DLD1 (cell line): ENCODE results near the gene IL34.
"Not testable (repeated sequence)": the region's sequence is repeated elsewhere in the genome, so short reads cannot be mapped to it uniquely, and the experiment has no call there.

Experiments
- in situ Hi-C: cut with HindIII; loops from 2 replicates; pipeline ENCODE4 v1.10.0; 2017; ENCODE audit warnings: low sequenced_read_pairs

The IL34 gene

GRCh38 chr16:70630960-70631745, 15.2 kb upstream of the IL34 start:
- in situ Hi-C loops: no loop called here

DNA sequence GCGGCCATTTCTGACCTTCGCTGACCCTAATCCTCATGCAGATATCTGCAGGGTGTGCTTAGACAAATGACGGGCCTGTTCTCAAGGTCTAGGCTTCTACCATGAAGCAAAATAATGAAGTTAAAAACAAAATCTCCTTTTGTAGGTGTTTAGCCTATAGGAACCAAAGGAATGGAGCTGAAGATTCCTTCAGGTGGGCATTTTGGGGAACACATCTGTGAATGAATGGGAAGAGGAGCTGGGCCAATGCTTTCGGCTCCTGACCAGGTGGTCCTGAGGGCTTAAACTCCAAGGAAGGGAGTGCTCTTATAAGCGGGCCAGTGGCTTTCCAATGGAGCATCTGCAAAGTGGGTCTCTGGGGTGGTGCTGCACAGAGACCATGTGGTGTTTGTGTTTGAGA, 14.1 kb upstream of the IL34 start:
- in situ Hi-C loops: no loop called here

GRCh38 chr16:70633617-70634016, 12.7 kb upstream of the IL34 start:
- in situ Hi-C loops: not testable (repeated sequence)

DNA sequence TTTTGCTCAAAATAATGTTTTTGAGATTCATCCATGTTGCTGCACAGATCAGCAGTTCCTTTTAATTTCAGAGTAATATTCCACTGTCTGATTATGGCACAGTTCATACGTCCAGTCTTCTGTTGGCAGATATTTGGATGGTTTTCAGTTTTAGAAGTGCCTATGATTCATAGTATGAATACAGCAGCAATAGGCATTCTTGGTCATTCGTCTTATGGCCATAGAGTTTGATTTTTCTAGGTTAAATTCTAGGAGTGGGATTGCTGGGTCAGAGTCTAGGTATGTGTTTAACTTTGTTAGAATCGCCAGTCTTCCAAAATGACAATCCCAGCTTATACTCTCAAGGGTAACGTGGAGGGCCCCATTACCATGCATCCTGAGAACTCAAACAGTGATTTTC, 11.5 kb upstream of the IL34 start:
- in situ Hi-C loops: no loop called here

GRCh38 chr16:70635336-70636016, 10.9 kb upstream of the IL34 start:
- in situ Hi-C loops: no loop called here

GRCh38 chr16:70638814-70639792, 7.3 kb upstream of the IL34 start:
- in situ Hi-C loops: no loop called here

GRCh38 chr16:70642633-70643032, 3.7 kb upstream of the IL34 start:
- in situ Hi-C loops: no loop called here

GRCh38 chr16:70643264-70643663, 3.1 kb upstream of the IL34 start:
- in situ Hi-C loops: not testable (repeated sequence)

GRCh38 chr16:70644763-70645597, 1.4 kb upstream of the IL34 start:
- in situ Hi-C loops: no loop called here

- in situ Hi-C loops: no loop called here
Measured at GRCh38 chr16:70647441-70648359, 1.3 kb downstream of the IL34 start.

- in situ Hi-C loops: no loop called here
Measured at GRCh38 chr16:70648606-70649005, 2.2 kb downstream of the IL34 start.

DNA sequence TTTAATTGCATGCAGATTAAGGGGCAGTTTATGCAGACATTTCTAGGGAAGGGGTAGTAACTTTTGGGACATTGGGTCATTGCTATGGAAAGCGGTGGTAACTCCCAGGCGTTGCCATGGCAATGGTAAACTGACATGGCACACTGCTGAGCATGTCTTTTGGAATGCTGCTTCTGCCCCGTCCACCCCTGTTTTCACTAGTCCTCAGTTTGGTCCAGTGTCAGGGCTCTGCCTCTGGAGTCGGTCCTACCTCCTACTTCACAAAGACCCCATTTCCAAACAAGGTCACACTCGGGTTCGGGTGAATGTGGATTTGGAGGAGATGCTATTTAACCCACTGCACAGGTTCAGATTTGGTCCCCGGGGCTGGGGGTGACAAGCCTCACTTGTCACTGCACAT, 2.9 kb downstream of the IL34 start:
- in situ Hi-C loops: no loop called here

DNA sequence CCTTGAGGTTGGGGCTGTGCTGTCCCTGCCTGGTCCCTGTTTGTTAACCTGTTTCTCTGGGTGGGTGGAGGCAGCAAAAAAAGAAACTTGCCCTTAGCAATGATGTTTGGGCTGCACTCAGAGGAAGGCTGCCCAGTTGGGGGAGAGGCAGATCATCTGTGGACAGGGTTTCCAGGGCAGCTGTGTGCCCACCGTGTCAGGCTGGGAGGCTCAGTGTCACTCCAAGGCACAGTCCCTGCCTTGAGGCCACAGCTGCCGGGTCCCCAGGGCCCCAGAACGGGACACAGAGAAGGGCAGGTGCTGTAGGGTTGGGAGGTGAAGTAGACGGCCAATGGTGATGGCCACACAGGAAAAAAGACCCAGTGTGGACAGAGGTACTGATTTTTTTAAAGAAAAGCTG, 3.9 kb downstream of the IL34 start:
- in situ Hi-C loops: no loop called here

DNA sequence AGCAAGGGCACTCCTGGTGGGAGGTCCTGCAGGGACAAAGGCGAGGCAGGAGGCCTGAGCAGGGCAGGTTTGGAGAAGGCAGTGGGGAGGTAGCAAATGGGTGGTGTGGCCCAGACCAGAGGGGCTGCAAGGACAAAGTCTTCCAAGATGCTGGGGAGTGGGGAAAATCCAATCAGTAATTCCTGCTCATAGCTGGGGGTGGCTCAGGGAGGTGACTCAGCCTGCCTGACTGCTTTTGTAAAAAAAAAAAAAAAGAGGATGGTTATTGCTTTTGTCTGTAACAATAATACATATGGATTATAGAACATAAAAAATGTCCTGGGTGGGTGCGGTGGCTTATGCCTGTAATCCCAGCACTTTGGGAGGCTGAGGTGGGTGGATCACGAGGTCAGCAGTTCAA, 5.2 kb downstream of the IL34 start:
- in situ Hi-C loops: no loop called here

DNA sequence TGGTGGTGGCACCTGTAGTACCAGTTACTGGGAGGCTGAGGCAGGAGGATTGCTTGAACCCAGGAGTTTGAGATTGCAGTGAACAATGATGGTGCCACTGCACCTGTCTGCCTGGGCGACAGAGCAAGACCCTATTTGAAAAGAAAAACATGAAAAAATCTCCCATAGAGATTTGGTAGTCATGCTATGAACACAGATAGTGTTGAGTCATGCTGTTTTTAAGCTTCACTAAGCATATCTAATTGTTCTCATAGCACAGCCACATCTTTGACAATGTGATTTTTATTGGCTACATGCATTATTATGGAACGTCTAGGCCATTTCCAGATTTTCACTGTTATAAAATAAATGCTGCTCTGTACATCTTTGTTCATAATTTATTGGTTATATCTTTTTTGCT, 6.0 kb downstream of the IL34 start:
- in situ Hi-C loops: no loop called here

- in situ Hi-C loops: no loop called here
Measured at GRCh38 chr16:70653406-70653805, 7.0 kb downstream of the IL34 start.

DNA sequence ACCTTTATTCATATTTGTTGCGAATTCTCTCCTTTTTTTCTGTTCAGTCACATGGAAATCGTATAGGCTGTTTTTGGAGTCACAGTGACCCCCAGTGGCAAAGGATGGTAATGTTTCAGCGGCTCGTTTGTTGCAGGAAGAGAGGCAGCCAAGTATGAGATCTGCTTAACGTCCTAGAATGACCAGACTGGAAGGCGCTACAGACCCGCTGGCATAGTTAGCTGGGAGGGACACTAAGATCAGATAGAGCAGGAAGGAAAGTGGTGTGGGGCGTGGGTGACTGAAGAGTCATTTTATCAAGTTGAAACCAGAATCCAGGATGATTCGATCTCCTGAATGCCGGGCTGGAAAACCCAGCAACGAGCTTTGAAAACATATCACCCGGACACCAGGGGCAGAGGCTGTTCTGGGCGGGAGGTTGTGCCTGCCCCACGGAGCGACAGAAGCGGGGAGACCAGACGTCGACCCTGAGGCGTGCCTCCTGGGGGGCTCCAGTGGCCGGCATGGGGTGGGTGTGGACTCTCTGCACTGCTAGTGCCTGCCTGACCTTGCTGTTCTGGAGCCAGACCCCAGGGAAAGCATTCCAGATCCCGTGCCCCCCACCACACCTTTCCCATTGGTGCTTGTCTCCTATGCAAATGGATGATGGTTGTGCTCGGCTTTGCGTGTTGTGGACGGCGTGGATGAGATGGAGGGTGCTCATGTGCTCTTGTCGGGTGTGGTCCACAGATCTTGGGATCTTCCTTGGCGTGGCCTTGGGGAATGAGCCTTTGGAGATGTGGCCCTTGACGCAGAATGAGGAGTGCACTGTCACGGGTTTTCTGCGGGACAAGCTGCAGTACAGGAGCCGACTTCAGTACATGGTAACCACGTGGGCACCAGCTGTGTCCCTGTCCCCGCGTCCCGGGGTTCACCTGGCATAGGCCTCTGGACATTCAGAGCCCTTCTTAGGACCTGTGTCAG, 7.7 kb downstream of the IL34 start:
- in situ Hi-C loops: no loop called here

DNA sequence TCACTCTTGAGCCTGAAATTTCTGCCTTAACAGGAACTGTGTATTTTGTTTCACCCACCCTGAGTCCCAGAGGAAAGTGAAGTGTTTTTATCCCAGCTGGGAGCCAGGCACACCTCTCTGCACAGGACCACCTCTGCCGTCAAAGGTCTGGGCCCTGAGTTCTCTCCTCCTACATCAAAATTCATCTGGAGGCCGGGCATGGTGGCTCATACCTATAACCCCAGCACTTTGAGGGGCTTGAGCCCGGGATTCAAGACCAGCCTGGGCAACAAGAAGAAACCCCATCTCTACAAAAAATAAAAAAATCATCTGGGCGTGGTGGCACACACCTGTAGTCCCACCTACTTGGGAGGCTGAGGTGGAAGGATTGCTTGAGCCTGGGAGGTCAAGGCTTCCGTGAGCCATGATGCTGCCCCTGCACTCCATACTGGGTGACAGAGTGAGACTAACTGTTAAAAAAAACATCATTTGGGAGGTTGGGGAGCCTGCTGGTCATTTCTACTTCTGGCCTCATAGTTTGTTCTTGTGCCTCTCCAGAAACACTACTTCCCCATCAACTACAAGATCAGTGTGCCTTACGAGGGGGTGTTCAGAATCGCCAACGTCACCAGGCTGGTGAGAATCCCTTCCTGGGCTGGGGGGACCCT, 9.8 kb downstream of the IL34 start:
- in situ Hi-C loops: no loop called here
